ENCODE data around the gene ZFPM1. TPM values are rescaled to one million over a fixed set of nuclear protein-coding genes. Genes with fewer than 3 reads are reported as not detected.
"Not testable (repeated sequence)": the region's sequence is repeated elsewhere in the genome, so short reads cannot be mapped to it uniquely, and the experiment has no call there.

The ZFPM1 gene
- total and polyA plus RNA-seq, 2 experiments from 2014 or later = 0.53 to 2.2 TPM

DNA sequence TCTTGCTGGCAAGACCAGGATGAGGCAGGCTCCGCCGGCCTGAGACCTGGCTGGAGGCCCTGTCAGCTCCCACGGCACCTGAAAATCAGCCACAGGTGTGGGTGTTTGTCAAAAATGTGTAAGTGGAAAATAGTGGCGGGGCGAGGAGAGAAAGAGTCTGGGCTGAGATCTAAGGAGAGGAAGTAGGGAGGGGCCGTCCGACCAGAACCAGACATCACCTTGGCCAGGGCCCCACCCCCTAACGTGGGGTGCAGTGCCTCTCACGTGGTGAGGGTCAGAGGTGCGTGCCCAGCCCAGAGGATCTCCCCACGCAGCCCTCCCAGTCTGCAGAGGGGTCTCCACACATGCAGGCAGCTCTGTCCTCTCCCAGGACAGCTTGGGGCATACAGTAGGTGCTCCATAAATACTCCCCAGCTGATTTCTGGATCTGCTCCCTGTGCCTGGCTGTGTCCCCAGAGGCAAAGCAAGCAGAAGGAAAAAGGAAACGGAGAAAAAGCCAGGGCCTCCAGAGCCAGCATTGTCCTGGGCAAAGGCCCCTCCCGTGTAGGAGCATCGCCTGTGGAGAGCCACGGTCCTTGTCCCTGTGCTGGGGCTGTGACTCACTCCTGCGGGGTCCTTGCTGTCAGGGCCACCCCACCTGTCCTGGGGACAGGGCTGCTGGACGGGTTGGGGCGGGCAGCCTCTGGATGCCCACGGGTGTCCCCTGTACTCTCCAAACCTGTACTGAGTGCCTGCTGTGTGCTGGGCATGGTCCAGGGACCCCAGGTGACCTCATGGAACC lies 16.7 kb downstream of the ZFPM1 start (continued):
- TF ChIP-seq EZH2phosphoT487 (IDR thresholded peaks at IDR 0.05; ENCODE audit: unreplicated experiment) = no peak
- no peak for TF ChIP-seq POLR2AphosphoS5 (IDR thresholded peaks at IDR 0.05; ENCODE audit: low read depth)
- no peak for TF ChIP-seq JUNB (IDR thresholded peaks at IDR 0.05; ENCODE audit: unreplicated experiment)
- no peak for TF ChIP-seq EZH2 (IDR thresholded peaks at IDR 0.05; ENCODE audit: low read depth, unreplicated experiment)
- no peak for TF ChIP-seq ZNF331 (CRISPR knock-in tag; IDR thresholded peaks at IDR 0.05; ENCODE audit: low read depth)

DNA sequence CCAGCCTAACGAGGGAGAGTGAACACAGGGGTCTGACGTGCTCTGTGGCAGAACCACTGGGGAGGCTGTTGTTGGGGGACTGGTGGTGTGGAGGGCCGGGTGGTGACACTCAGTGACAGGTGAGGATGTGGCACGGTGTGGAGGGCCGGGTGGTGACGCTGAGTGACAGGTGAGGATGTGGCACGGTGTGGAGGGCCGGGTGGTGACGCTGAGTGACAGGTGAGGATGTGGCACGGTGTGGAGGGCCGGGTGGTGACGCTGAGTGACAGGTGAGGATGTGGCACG lies 17.3 kb downstream of the ZFPM1 start:
- not testable (repeated sequence) for H3K4me3 ChIP-seq; ATAC-seq; H4K20me1 ChIP-seq (replicated peaks; ENCODE audit: insufficient read depth); H2AFZ ChIP-seq; H3K4me2 ChIP-seq; H3F3A ChIP-seq (replicated peaks; ENCODE audit: low read depth); H3K4me1 Mint-ChIP-seq; H3K9me3 Mint-ChIP-seq; H3K9me2 ChIP-seq (ENCODE audit: insufficient read depth); DNase-seq (ENCODE audit: low spot score); H3K27ac Mint-ChIP-seq; H3K27me3 ChIP-seq (ENCODE audit: insufficient read depth); H3K4me1 ChIP-seq (ENCODE audit: insufficient read depth); H3K27me3 Mint-ChIP-seq (ENCODE audit: insufficient read depth, low read depth, poor library complexity); H3K79me2 ChIP-seq (replicated peaks; ENCODE audit: insufficient read depth); H3K36me3 Mint-ChIP-seq (ENCODE audit: low read depth); H3K36me3 ChIP-seq (ENCODE audit: insufficient read depth); H3K4me3 Mint-ChIP-seq; H3K27ac ChIP-seq (ENCODE audit: low read depth)

DNA sequence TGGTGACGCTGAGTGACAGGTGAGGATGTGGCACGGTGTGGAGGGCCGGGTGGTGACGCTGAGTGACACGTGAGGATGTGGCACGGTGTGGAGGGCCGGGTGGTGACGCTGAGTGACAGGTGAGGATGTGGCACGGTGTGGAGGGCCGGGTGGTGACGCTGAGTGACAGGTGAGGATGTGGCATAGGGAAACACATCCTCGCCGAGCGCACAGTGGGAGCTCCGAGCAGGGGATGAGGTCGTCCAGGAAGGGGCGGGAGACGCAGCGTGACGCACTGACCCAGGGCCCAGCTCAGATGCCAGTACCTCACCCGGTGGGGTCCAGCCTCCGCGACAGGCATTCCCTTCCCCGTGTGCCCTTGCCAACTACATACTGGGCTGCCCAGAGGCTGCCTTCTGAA lies 17.6 kb downstream of the ZFPM1 start:
- H3K79me2 ChIP-seq (replicated peaks; ENCODE audit: insufficient read depth); H3K27me3 Mint-ChIP-seq (ENCODE audit: insufficient read depth, low read depth, poor library complexity); H3K4me2 ChIP-seq; H3K27ac Mint-ChIP-seq; H3K4me1 ChIP-seq (ENCODE audit: insufficient read depth); H3K9me2 ChIP-seq (ENCODE audit: insufficient read depth); ATAC-seq; H3K27me3 ChIP-seq (ENCODE audit: insufficient read depth); H3K4me1 Mint-ChIP-seq; H4K20me1 ChIP-seq (replicated peaks; ENCODE audit: insufficient read depth); H3K4me3 Mint-ChIP-seq; H3K36me3 Mint-ChIP-seq (ENCODE audit: low read depth); H3F3A ChIP-seq (replicated peaks; ENCODE audit: low read depth); H3K4me3 ChIP-seq; H3K27ac ChIP-seq (ENCODE audit: low read depth); H2AFZ ChIP-seq; H3K9me3 Mint-ChIP-seq; DNase-seq (ENCODE audit: low spot score); H3K36me3 ChIP-seq (ENCODE audit: insufficient read depth): not testable (repeated sequence)

- H3K4me3 Mint-ChIP-seq = no peak overlapping the region
- TF ChIP-seq POLR2AphosphoS5 (IDR thresholded peaks at IDR 0.05; ENCODE audit: low read depth) (no peak), ZNF331 (CRISPR knock-in tag; IDR thresholded peaks at IDR 0.05; ENCODE audit: low read depth) (no peak), ZNF462 (CRISPR knock-in tag; IDR thresholded peaks at IDR 0.05) (no peak), EZH2 (IDR thresholded peaks at IDR 0.05; ENCODE audit: low read depth, unreplicated experiment) (no peak), NANOG (IDR thresholded peaks at IDR 0.05; ENCODE audit: borderline replicate concordance) (no peak), JUNB (IDR thresholded peaks at IDR 0.05; ENCODE audit: unreplicated experiment) (no peak)
- TF ChIP-seq, protein P1, sequence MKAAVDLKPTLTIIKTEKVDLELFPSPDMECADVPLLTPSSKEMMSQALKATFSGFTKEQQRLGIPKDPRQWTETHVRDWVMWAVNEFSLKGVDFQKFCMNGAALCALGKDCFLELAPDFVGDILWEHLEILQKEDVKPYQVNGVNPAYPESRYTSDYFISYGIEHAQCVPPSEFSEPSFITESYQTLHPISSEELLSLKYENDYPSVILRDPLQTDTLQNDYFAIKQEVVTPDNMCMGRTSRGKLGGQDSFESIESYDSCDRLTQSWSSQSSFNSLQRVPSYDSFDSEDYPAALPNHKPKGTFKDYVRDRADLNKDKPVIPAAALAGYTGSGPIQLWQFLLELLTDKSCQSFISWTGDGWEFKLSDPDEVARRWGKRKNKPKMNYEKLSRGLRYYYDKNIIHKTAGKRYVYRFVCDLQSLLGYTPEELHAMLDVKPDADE (IDR thresholded peaks at IDR 0.05) = no peak
These were observed 18.0 kb downstream of the ZFPM1 start for GRCh38 chr16:88471115-88471514.

More at GRCh38 chr16:88471115-88471514, 18.0 kb downstream of the ZFPM1 start:
- H3F3A ChIP-seq (replicated peaks; ENCODE audit: low read depth) = no peaks in the 10 kb centered on the region
- H4K20me1 ChIP-seq (replicated peaks; ENCODE audit: insufficient read depth) = no peaks in the 10 kb centered on the region
- Mint-ChIP-seq H3K27ac (no peak overlapping the region), H3K36me3 (ENCODE audit: low read depth) (no peaks in the 10 kb centered on the region), H3K4me1 (peaks cover 3% of the 10 kb centered on the region; the same call in 2 of the 3 replicates), H3K27me3 (ENCODE audit: insufficient read depth, low read depth, poor library complexity) (peaks cover 7% of the 10 kb centered on the region), H3K9me3 (no peaks in the 10 kb centered on the region)
- H3K4me3 ChIP-seq = no peak overlapping the region
- no peaks in the 10 kb centered on the region for H3K9me2 ChIP-seq (ENCODE audit: insufficient read depth)
- ATAC-seq = no peak
- no peaks in the 10 kb centered on the region for H3K79me2 ChIP-seq (replicated peaks; ENCODE audit: insufficient read depth)
- DNase-seq (ENCODE audit: low spot score) = no peak
- peaks cover 9% of the 10 kb centered on the region; the same call in 1 of the 2 replicates for H3K4me1 ChIP-seq (ENCODE audit: insufficient read depth)
- H3K27me3 ChIP-seq (ENCODE audit: insufficient read depth) = no peaks in the 10 kb centered on the region
- no peak overlapping the region for H3K27ac ChIP-seq (ENCODE audit: low read depth)
- no peak overlapping the region for H2AFZ ChIP-seq
- H3K36me3 ChIP-seq (ENCODE audit: insufficient read depth) = no peaks in the 10 kb centered on the region
- no peak overlapping the region for H3K4me2 ChIP-seq

Data from GM23338 (cell line).